A549 (cell line): ENCODE results near the gene MAML1. TPM values are rescaled to one million over a fixed set of nuclear protein-coding genes. Genes with fewer than 3 reads are reported as not detected.

Source experiments
- ATAC-seq, 2 experiments: fragments of 200-7000 bp in 1 of 2; fragments of >200 bp in 1 of 2; cut with Nextera tagmentation in 1 of 2; cut with Tn5 transposase in 1 of 2; 3 replicates each; pipeline versions ENCODE4 v1.8.0 to v1.9.1; 2018 to 2020; ENCODE audit warnings: mild to moderate bottlenecking in 1 of 2, moderate library complexity in 1 of 2
- CTCF ChIA-PET: fragments of 300-600 bp; sonication (Branson Sonifier 250); formaldehyde crosslinking; extraction: SDS; loops from one replicate; lab custom pipeline; 2021; ENCODE audit warnings: antibody characterized with exemption, inconsistent platforms; lab: Yijun Ruan, JAX
- POLR2A ChIA-PET: fragments of 350-600 bp; formaldehyde crosslinking; extraction: SDS; loops from one replicate; lab custom pipeline; 2021; ENCODE audit warnings: antibody characterized with exemption, inconsistent platforms; lab: Yijun Ruan, JAX
- DNase-seq, 2 experiments: peaks; one replicate each; pipeline versions ENCODE4 v3.0.0 to v3.0.0-alpha.2; 2011 to 2016; ENCODE audit warnings: low read depth in 1 of 2, low spot score in 1 of 2
- FAIRE-seq: peaks from 2 replicates; lab custom pipeline; 2011; peaks lifted over from hg19 to GRCh38; lab: Jason Lieb, UNC
- H3K27ac ChIP-seq, 2 experiments: fragments of >200 bp; sonication (Bioruptor Twin); formaldehyde crosslinking; 3 replicates each; pipeline ENCODE4 v1.5.1; 2016 to 2017
- H3K4me1 ChIP-seq: fragments of >200 bp; sonication (Bioruptor Twin); formaldehyde crosslinking; 3 replicates; pipeline ENCODE4 v1.6.1; 2016
- H3K4me2 ChIP-seq: fragments of >200 bp; sonication (Bioruptor Twin); formaldehyde crosslinking; 3 replicates; pipeline ENCODE4 v1.6.1; 2016
- H3K4me3 ChIP-seq: fragments of >200 bp; sonication (Bioruptor Twin); formaldehyde crosslinking; 3 replicates; pipeline ENCODE4 v1.5.1; 2016
- H3K9me3 ChIP-seq: fragments of >200 bp; sonication (Bioruptor Twin); formaldehyde crosslinking; 3 replicates; pipeline ENCODE4 v1.6.1; 2016
- ATOH8 ChIP-seq: fragments of 250-450 bp; sonication (Bioruptor Pico); IDR thresholded peaks from 2 replicates; pipeline ENCODE4 v1.5.0; 2020; ENCODE audit warnings: low read depth, mild to moderate bottlenecking, moderate library complexity
- CBX2 ChIP-seq: fragments of 200-600 bp; sonication (generic); IDR thresholded peaks from 2 replicates; pipeline ENCODE4 v1.6.1; 2016; ENCODE audit warnings: low read depth, mild to moderate bottlenecking, borderline replicate concordance
- CHD2 ChIP-seq: fragments of 150-350 bp; IDR thresholded peaks from 2 replicates; pipeline ENCODE4 v1.6.1; 2014; ENCODE audit warnings: low read length; ENCODE audit not compliant: partially characterized antibody
- CHD4 ChIP-seq: fragments of 200-600 bp; sonication (generic); IDR thresholded peaks from 2 replicates; pipeline ENCODE4 v1.6.1; 2016; ENCODE audit warnings: antibody characterized with exemption, mild to moderate bottlenecking, borderline replicate concordance
- FOSB ChIP-seq: fragments of 250-450 bp; sonication (Bioruptor Pico); IDR thresholded peaks from 2 replicates; pipeline ENCODE4 v1.5.0; 2020; ENCODE audit warnings: mild to moderate bottlenecking, moderate library complexity
- GATA3 ChIP-seq: IDR thresholded peaks from 2 replicates; pipeline ENCODE4 v1.6.1; 2012; ENCODE audit warnings: borderline replicate concordance
- HDAC2 ChIP-seq: fragments of 200-600 bp; sonication (generic); IDR thresholded peaks from 2 replicates; pipeline ENCODE4 v1.6.1; 2016
- HEYL ChIP-seq: fragments of 250-450 bp; sonication (Bioruptor Pico); IDR thresholded peaks from 2 replicates; pipeline ENCODE4 v1.8.0; 2021; ENCODE audit warnings: mild to moderate bottlenecking, moderate library complexity
- HOXB13 ChIP-seq: fragments of 250-450 bp; sonication (Bioruptor Pico); IDR thresholded peaks from 2 replicates; pipeline ENCODE4 v1.5.0; 2020; ENCODE audit warnings: low read depth, mild to moderate bottlenecking, moderate library complexity
- HOXB5 ChIP-seq: fragments of 250-450 bp; sonication (Bioruptor Pico); IDR thresholded peaks from 2 replicates; pipeline ENCODE4 v1.5.0; 2020; ENCODE audit warnings: mild to moderate bottlenecking, moderate library complexity
- JUN ChIP-seq, 2 experiments: fragments of >200 bp; sonication (Bioruptor Twin); formaldehyde crosslinking; IDR thresholded peaks; 2 replicates in 1 of 2; 3 replicates in 1 of 2; pipeline ENCODE4 v1.6.1; 2016 to 2017
- MAX ChIP-seq: IDR thresholded peaks from 2 replicates; pipeline ENCODE4 v1.6.1; 2012
- NPAS2 ChIP-seq: fragments of 250-450 bp; sonication (Bioruptor Pico); IDR thresholded peaks from 2 replicates; pipeline ENCODE4 v1.8.0; 2022; ENCODE audit warnings: mild to moderate bottlenecking, moderate library complexity, borderline replicate concordance
- PBX3 ChIP-seq: IDR thresholded peaks from 2 replicates; pipeline ENCODE4 v1.6.1; 2012
- RAD21 ChIP-seq, 2 experiments: fragments of >200 bp in 1 of 2; sonication (Bioruptor Twin) in 1 of 2; formaldehyde crosslinking in 1 of 2; IDR thresholded peaks in 1 of 2; conservative IDR thresholded peaks in 1 of 2; 2 replicates in 1 of 2; 3 replicates in 1 of 2; pipeline ENCODE4 v1.6.1; 2012 to 2018; ENCODE audit warnings: inconsistent platforms in 1 of 2
- RARB ChIP-seq: fragments of 250-450 bp; sonication (Bioruptor Pico); IDR thresholded peaks from 2 replicates; pipeline ENCODE4 v1.8.0; 2021; ENCODE audit warnings: mild to moderate bottlenecking, moderate library complexity
- REST ChIP-seq: fragments of 200-600 bp; sonication (generic); IDR thresholded peaks from 2 replicates; pipeline ENCODE4 v1.6.1; 2016; ENCODE audit warnings: antibody characterized with exemption, mild to moderate bottlenecking, moderate library complexity
- RNF2 ChIP-seq: fragments of 200-600 bp; sonication (generic); IDR thresholded peaks from 2 replicates; pipeline ENCODE4 v1.6.1; 2016; ENCODE audit warnings: low read depth, mild to moderate bottlenecking, antibody characterized with exemption, moderate library complexity, borderline replicate concordance
- ZC3H11A ChIP-seq: fragments of 450-650 bp; IDR thresholded peaks from 2 replicates; pipeline ENCODE4 v1.6.1; 2014; ENCODE audit warnings: antibody characterized with exemption, mild to moderate bottlenecking
- ZSCAN20 ChIP-seq: fragments of 250-450 bp; sonication (Bioruptor Pico); IDR thresholded peaks from 2 replicates; pipeline ENCODE4 v1.8.0; 2022; ENCODE audit warnings: mild to moderate bottlenecking, moderate library complexity
- WGBS: methylation state at CpG from one replicate; pipeline ENCODE4 v1.1.6; 2017; ENCODE audit errors: missing lambda C conversion rate; 5-methylcytosine and 5-hydroxymethylcytosine counted together
- polyA plus RNA-seq, 4 experiments: library from polyadenylated mRNA; depleted of rRNA in 3 of 4; stranded (reverse); fragments of >200 nt; fragmentation: RNase III in 1 of 4; extraction: RNeasy Plus Mini Kit Qiagen cat#74134 plus additional on column Dnase treatment in 1 of 4; gene quantifications; 2 replicates in 3 of 4; 3 replicates in 1 of 4; pipeline ENCODE4 v1.2.3, GENCODE V29; 2011 to 2017

The MAML1 gene
- polyA plus RNA-seq, 2 of the 4 experiments (the other 2 are of a cell fraction): 6.9 to 12.0 TPM

- TF ChIP-seq RNF2 (no peak), HEYL (CRISPR knock-in tag) (no peak), HOXB13 (CRISPR knock-in tag) (no peak), GATA3 (no peak), ATOH8 (CRISPR knock-in tag) (no peak), FOSB (CRISPR knock-in tag) (no peak), JUN (IDR thresholded peaks at IDR 0.05) (no peak; a peak in 1 of 5 replicates), PBX3 (no peak), CHD4 (no peak), ZC3H11A (no peak), RARB (CRISPR knock-in tag) (no peak), HOXB5 (no peak), REST (no peak), CBX2 (no peak), MAX (no peak), RAD21 (conservative IDR thresholded peaks at IDR 0.05 in 1 of 2, IDR thresholded peaks at IDR 0.05 in 1 of 2) (no peak), ZSCAN20 (CRISPR knock-in tag) (no peak), CHD2 (no peak), HDAC2 (no peak), NPAS2 (CRISPR knock-in tag) (no peak)
- Histone ChIP-seq H3K4me2 (peak overlapping the region; percentile 95), H3K27ac (peak overlapping the region; percentile 91 to 99; a peak in 3 of 6 replicates), H3K4me1 (peaks cover 44% of the 10 kb centered on the region), H3K9me3 (no peaks in the 10 kb centered on the region), H3K4me3 (no peak overlapping the region)
- DNase-seq: no peak
- no peak for FAIRE-seq
- no peak for ATAC-seq
- ChIA-PET CTCF (interaction anchor here (0.7 to 6.2 kb wide), 5 partner anchors 9 to 320 kb away, joined by 3 to 86 read pairs (median 3); partner anchors contain the start of gene LTC4S), POLR2A (no interaction called here)
- 71% methylated on average over 15 of the region's 18 CpGs for WGBS
Measured at GRCh38 chr5:179803651-179804554, 71.3 kb downstream of the MAML1 start.
